HUES48 (cell line): ENCODE measurements around the gene SHISAL2B.
"Not testable (repeated sequence)": the region's sequence is repeated elsewhere in the genome, so short reads cannot be mapped to it uniquely, and the experiment has no call there.

Experiments used
- H3K27ac ChIP-seq: one replicate; pipeline ENCODE4 v1.7.0; 2013; ENCODE audit warnings: low read depth, low read length, inconsistent platforms
- H3K27me3 ChIP-seq: 2 replicates; pipeline ENCODE4 v1.6.1; 2013; ENCODE audit warnings: mild to moderate bottlenecking, low read length; ENCODE audit not compliant: control insufficient read depth, insufficient read depth
- H3K36me3 ChIP-seq: 2 replicates; pipeline ENCODE4 v1.6.1; 2013; ENCODE audit warnings: low read length; ENCODE audit not compliant: control insufficient read depth, insufficient read depth
- H3K4me1 ChIP-seq: 2 replicates; pipeline ENCODE4 v1.6.1; 2013; ENCODE audit warnings: mild to moderate bottlenecking, low read length; ENCODE audit not compliant: control insufficient read depth, insufficient read depth
- H3K4me3 ChIP-seq: 2 replicates; pipeline ENCODE4 v1.5.1; 2013; ENCODE audit warnings: mild to moderate bottlenecking, low read depth, low read length
- H3K9ac ChIP-seq: 2 replicates; pipeline ENCODE4 v1.6.1; 2013; ENCODE audit warnings: mild to moderate bottlenecking, low read depth, low read length, moderate library complexity
- H3K9me3 ChIP-seq: 2 replicates; pipeline ENCODE4 v1.6.1; 2013; ENCODE audit warnings: low read length; ENCODE audit not compliant: control insufficient read depth, insufficient read depth

SHISAL2B gene

DNA sequence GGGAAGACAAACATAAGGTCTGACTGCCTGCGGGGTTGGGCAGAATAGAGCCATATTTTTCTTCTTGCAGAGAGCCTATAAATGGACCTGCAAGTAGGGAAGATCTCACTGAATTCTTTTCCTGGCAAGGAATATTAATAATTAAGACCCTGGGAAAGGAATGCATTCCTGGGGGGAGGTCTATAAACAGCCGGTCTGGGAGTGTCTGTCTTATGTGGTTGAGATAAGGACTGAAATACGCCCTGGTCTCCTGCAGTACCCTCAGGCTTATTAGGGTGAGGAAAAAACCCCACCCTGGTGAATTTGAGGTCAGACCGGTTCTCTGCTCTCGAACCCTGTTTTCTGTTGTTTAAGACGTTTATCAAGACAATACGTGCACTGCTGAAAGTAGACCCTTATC, 6.1 kb downstream of the SHISAL2B start:
- not testable (repeated sequence) for H3K27ac ChIP-seq, H3K36me3 ChIP-seq, H3K9ac ChIP-seq, H3K4me3 ChIP-seq, H3K4me1 ChIP-seq, H3K27me3 ChIP-seq
- H3K9me3 ChIP-seq, result peaks cover 14% of the 10 kb centered on the region; the same call in 1 of the 2 replicates

DNA sequence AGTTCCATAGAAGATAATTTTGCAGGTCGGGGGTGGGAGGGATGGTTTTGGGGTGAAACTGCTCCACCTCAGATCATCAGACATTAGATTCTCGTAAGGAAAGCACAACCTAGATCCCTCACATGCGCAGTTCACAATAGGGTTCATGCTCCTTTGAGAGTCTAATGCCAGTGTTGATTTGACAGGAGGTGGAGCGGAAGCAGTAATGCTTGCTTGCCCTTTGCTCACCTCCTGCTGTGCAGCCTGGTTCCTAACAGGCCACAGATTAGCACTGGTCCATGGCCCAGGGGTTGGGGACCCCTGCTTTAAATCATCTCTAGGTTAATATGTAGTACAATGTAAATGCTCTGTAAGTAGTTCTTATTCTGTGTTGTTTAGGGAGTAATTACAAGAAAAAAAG, 10.5 kb downstream of the SHISAL2B start:
- Histone ChIP-seq H3K36me3 (no peaks in the 10 kb centered on the region), H3K27ac (no peak overlapping the region), H3K27me3 (no peaks in the 10 kb centered on the region), H3K9me3 (peaks cover 8% of the 10 kb centered on the region; the same call in 1 of the 2 replicates), H3K4me3 (no peak overlapping the region), H3K4me1 (peaks cover 23% of the 10 kb centered on the region), H3K9ac (no peak overlapping the region)

- Histone ChIP-seq H3K9ac (peak overlapping the region; percentile 52; the same call in 1 of the 2 replicates), H3K4me1 (peaks cover 38% of the 10 kb centered on the region), H3K9me3 (peaks cover 15% of the 10 kb centered on the region), H3K27ac (peak overlapping the region; percentile 97), H3K4me3 (peak overlapping the region; percentile 33; the same call in 1 of the 2 replicates)
- not testable (repeated sequence) for H3K27me3 ChIP-seq, H3K36me3 ChIP-seq
Observed at GRCh38 chr5:64706074-64706473, 15.8 kb downstream of the SHISAL2B start.

DNA sequence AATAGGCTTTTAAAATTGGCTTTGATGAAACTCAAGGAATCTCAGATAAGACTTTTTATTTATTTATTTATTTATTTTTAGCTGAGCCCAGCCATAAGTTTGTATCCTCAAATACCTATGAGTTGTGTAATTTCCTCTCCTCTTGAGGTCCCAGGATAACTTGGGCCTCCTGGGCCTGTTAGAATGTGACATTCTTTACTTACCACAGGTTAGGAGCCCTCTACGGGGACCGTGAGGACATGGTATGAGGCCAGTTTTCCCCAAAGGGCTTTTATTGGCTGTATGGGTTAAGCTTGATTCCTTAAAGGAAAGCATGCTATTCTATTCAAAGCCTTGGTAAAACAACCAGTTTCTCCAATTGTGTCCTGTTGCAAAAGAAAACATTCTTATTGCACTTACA, 16.9 kb downstream of the SHISAL2B start:
- Histone ChIP-seq H3K4me1 (peaks cover 38% of the 10 kb centered on the region), H3K27me3 (no peaks in the 10 kb centered on the region), H3K36me3 (no peaks in the 10 kb centered on the region), H3K27ac (peak overlapping the region; percentile 97), H3K9ac (no peak overlapping the region), H3K4me3 (no peak overlapping the region; the same call in 1 of the 2 replicates), H3K9me3 (peaks cover 15% of the 10 kb centered on the region)

DNA sequence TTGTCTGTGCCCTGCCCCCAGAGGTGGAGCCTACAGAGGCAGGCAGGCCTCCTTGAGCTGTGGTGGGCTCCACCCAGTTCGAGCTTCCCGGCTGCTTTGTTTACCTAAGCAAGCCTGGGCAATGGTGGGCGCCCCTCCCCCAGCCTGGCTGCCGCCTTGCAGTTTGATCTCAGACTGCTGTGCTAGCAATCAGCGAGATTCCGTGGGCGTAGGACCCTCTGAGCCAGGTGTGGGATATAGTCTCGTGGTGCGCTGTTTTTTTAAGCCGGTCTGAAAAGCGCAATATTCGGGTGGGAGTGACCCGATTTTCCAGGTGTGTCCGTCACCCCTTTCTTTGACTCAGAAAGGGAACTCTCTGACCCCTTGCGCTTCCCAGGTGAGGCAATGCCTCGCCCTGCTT, 24.2 kb downstream of the SHISAL2B start:
- H3K27ac ChIP-seq, H3K9ac ChIP-seq, H3K4me1 ChIP-seq, H3K36me3 ChIP-seq, H3K4me3 ChIP-seq, H3K27me3 ChIP-seq, H3K9me3 ChIP-seq: not testable (repeated sequence)

DNA sequence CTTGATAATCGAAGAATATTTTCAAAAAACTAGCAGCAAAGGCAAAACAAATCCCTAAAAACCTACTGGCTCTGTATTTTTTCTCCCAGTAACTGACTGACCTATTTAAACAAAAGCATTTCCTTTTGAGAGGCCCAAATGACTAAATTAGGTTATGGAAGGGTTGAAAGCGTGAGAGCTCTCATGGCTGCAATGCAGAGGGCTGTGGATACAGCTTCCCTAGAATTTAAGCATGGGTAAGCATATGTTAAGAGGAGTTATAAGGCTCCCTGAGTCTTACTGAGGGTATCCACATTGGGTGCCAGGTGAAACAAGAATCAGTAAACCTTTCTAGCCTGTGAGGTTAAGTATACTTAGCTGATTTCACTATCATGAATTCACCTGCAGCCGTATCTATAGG, 32.3 kb downstream of the SHISAL2B start:
- Histone ChIP-seq H3K27ac (peak overlapping the region; percentile 31), H3K4me3 (no peak overlapping the region), H3K36me3 (peaks cover 25% of the 10 kb centered on the region)

GRCh38 chr5:64727150-64727549, 36.8 kb downstream of the SHISAL2B start:
- no peaks in the 10 kb centered on the region for H3K9me3 ChIP-seq
- H3K4me3 ChIP-seq, result no peak overlapping the region
- peaks cover 12% of the 10 kb centered on the region; the same call in 1 of the 2 replicates for H3K4me1 ChIP-seq
- H3K27ac ChIP-seq, result no peak overlapping the region
- peaks cover 23% of the 10 kb centered on the region for H3K36me3 ChIP-seq
- no peak overlapping the region for H3K9ac ChIP-seq
- H3K27me3 ChIP-seq, result no peaks in the 10 kb centered on the region

More for the DNA sequence above, 32.3 kb downstream of the SHISAL2B start:
- Histone ChIP-seq H3K9me3 (no peaks in the 10 kb centered on the region), H3K27me3 (no peaks in the 10 kb centered on the region), H3K4me1 (peaks cover 13% of the 10 kb centered on the region; the same call in 1 of the 2 replicates), H3K9ac (no peak overlapping the region)

DNA sequence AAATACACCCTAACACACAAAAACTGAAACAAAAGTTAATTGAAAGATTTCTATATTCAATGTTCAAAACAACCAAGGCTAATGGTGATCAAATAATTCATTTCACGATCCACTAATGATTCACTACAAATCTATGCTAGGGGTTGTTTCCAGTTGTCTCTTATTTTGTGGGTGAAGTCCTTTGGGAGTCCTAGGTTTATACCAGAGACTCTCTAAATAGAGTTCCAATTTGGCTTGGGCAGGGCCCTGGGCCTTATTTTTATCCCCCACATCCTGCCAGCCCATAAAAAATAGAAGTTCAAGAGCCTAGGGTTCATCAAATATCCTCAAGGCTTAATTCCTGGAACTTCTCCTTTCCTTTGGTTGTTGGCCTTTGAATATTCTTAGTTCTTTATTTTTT, 52.1 kb downstream of the SHISAL2B start:
- Histone ChIP-seq H3K9ac (no peak overlapping the region), H3K27ac (no peak overlapping the region), H3K4me3 (no peak overlapping the region), H3K9me3 (no peaks in the 10 kb centered on the region), H3K36me3 (peaks cover 36% of the 10 kb centered on the region), H3K27me3 (no peaks in the 10 kb centered on the region), H3K4me1 (peaks cover 6% of the 10 kb centered on the region; the same call in 1 of the 2 replicates)

GRCh38 chr5:64742821-64743220, 52.5 kb downstream of the SHISAL2B start:
- Histone ChIP-seq H3K4me3 (no peak overlapping the region), H3K36me3 (peaks cover 32% of the 10 kb centered on the region), H3K4me1 (peaks cover 6% of the 10 kb centered on the region; the same call in 1 of the 2 replicates), H3K27ac (no peak overlapping the region), H3K9ac (no peak overlapping the region), H3K9me3 (no peaks in the 10 kb centered on the region), H3K27me3 (no peaks in the 10 kb centered on the region)

DNA sequence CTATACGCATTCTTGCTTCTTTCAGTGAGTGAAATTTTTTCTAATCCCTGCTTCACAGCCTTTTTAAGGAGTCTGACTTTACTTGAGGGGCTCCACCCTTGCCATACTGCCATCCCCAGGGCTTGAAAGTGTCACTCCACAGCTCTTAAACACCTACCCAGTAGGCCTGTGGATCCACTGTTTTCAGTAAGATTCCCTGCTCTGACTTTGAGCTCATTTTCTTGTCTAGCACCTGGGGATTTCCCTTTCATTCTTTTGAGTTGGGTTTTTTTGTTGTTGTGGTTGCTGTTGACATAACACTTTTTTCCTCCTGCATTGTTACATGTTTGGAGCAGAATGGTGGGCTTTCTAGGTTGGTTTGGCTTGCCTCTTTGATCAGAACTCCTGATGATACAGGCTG, 54.6 kb downstream of the SHISAL2B start:
- peaks cover 11% of the 10 kb centered on the region for H3K36me3 ChIP-seq
- no peak overlapping the region for H3K9ac ChIP-seq
- H3K9me3 ChIP-seq, result no peaks in the 10 kb centered on the region
- peak overlapping the region; percentile 74 for H3K27ac ChIP-seq
- H3K4me1 ChIP-seq, result peaks cover 6% of the 10 kb centered on the region; the same call in 1 of the 2 replicates
- H3K27me3 ChIP-seq, result no peaks in the 10 kb centered on the region
- H3K4me3 ChIP-seq, result no peak overlapping the region

- Histone ChIP-seq H3K27me3 (no peaks in the 10 kb centered on the region), H3K4me3 (no peak overlapping the region), H3K36me3 (0 out of 2 replicates have a peak, but pooled peaks cover under 1% of the 10 kb centered on the region)
Observed at GRCh38 chr5:64746446-64746845, 56.1 kb downstream of the SHISAL2B start.

More at GRCh38 chr5:64746446-64746845, 56.1 kb downstream of the SHISAL2B start:
- Histone ChIP-seq H3K9me3 (no peaks in the 10 kb centered on the region), H3K4me1 (peaks cover 6% of the 10 kb centered on the region; the same call in 1 of the 2 replicates), H3K27ac (no peak overlapping the region), H3K9ac (no peak overlapping the region)
